Neural cell (in vitro differentiated cells): ENCODE measurements around the gene ERH. TPM values are rescaled to one million over a fixed set of nuclear protein-coding genes. Genes with fewer than 3 reads are reported as not detected.
"Not testable (repeated sequence)": the region's sequence is repeated elsewhere in the genome, so short reads cannot be mapped to it uniquely, and the experiment has no call there.

ENCODE experiments used
- H2AFZ ChIP-seq: fragments of 200-600, 300-800 bp; sonication (generic), shearing (Covaris generic); 2 replicates; pipeline ENCODE4 v1.6.0; 2014; ENCODE audit warnings: low read depth, mild to moderate bottlenecking, antibody characterized with exemption, low read length, moderate library complexity
- H3F3A ChIP-seq: fragments of 200-600 bp; shearing (Covaris generic); 2 replicates; pipeline ENCODE4 v1.6.1; 2016; ENCODE audit warnings: mild to moderate bottlenecking, moderate library complexity, mixed read lengths, antibody characterized with exemption, low read length; ENCODE audit not compliant: insufficient read depth, poor library complexity, severe bottlenecking
- H3K27ac ChIP-seq: fragments of 200-600, 300-800 bp; sonication (generic), shearing (Covaris generic); 2 replicates; pipeline ENCODE4 v1.5.1; 2014; ENCODE audit warnings: mild to moderate bottlenecking, low read length, moderate library complexity
- H3K27me3 ChIP-seq: fragments of 300-800, 200-600 bp; sonication (generic), shearing (Covaris generic); 2 replicates; pipeline ENCODE4 v1.6.0; 2014; ENCODE audit warnings: mild to moderate bottlenecking, low read depth, low read length, moderate library complexity; ENCODE audit not compliant: insufficient read depth
- H3K36me3 ChIP-seq: fragments of 300-800, 200-600 bp; sonication (generic), shearing (Covaris generic); 2 replicates; pipeline ENCODE4 v1.5.1; 2014; ENCODE audit warnings: mild to moderate bottlenecking, antibody characterized with exemption, low read length, moderate library complexity; ENCODE audit not compliant: insufficient read depth
- H3K4me2 ChIP-seq: fragments of 300-800, 200-600 bp; sonication (generic), shearing (Covaris generic); 2 replicates; pipeline ENCODE4 v1.6.0; 2014; ENCODE audit warnings: mild to moderate bottlenecking, low read length
- H3K4me3 ChIP-seq: fragments of 300-800, 200-600 bp; sonication (generic), shearing (Covaris generic); 2 replicates; pipeline ENCODE4 v1.5.1; 2014; ENCODE audit warnings: mild to moderate bottlenecking, low read length, moderate library complexity
- H3K79me2 ChIP-seq: fragments of 200-600 bp; shearing (Covaris generic); replicated peaks from 2 replicates; pipeline ENCODE4 v1.6.0; 2014; ENCODE audit warnings: mild to moderate bottlenecking, low read length, moderate library complexity; ENCODE audit not compliant: insufficient read depth
- H3K9ac ChIP-seq: fragments of 300-800, 200-600 bp; sonication (generic), shearing (Covaris generic); 2 replicates; pipeline ENCODE4 v1.6.1; 2016; ENCODE audit warnings: mild to moderate bottlenecking, low read length, mixed read lengths
- H3K9me2 ChIP-seq: fragments of 200-600 bp; shearing (Covaris generic); 2 replicates; pipeline ENCODE4 v1.6.1; 2016; ENCODE audit warnings: mild to moderate bottlenecking, low read length, mixed read lengths; ENCODE audit not compliant: insufficient read depth
- H3K9me3 ChIP-seq: fragments of 200-600, 300-800 bp; sonication (generic), shearing (Covaris generic); 2 replicates; pipeline ENCODE4 v1.6.1; 2016; ENCODE audit warnings: mild to moderate bottlenecking, mixed run types, low read length, moderate library complexity, mixed read lengths
- H4K20me1 ChIP-seq: fragments of 200-600 bp; shearing (Covaris generic); 2 replicates; pipeline ENCODE4 v1.6.1; 2016; ENCODE audit warnings: mild to moderate bottlenecking, mixed run types; ENCODE audit not compliant: insufficient read depth
- EP300 ChIP-seq: fragments of 450-650 bp; conservative IDR thresholded peaks from 2 replicates; pipeline ENCODE4 v1.6.1; 2014; ENCODE audit warnings: antibody characterized with exemption, mild to moderate bottlenecking, moderate library complexity; ENCODE audit not compliant: poor library complexity, severe bottlenecking
- EZH2 ChIP-seq: fragments of 200-600, 300-800 bp; shearing (Covaris generic), sonication (generic); IDR thresholded peaks from 2 replicates; pipeline ENCODE4 v1.6.1; 2014; ENCODE audit warnings: antibody characterized with exemption, low read length, borderline replicate concordance, mild to moderate bottlenecking; ENCODE audit not compliant: insufficient read depth, poor library complexity, severe bottlenecking
- MXI1 ChIP-seq: fragments of 450-650 bp; conservative IDR thresholded peaks from 2 replicates; pipeline ENCODE4 v1.6.1; 2014; ENCODE audit warnings: antibody characterized with exemption, mild to moderate bottlenecking; ENCODE audit not compliant: poor library complexity, severe bottlenecking
- POLR2AphosphoS5 ChIP-seq: IDR thresholded peaks from 2 replicates; pipeline ENCODE4 v1.6.1; 2012
- RAD21 ChIP-seq: fragments of 450-650 bp; conservative IDR thresholded peaks from 2 replicates; pipeline ENCODE4 v1.6.1; 2014; ENCODE audit warnings: antibody characterized with exemption, mild to moderate bottlenecking, moderate library complexity
- SMC3 ChIP-seq: fragments of 450-650 bp; conservative IDR thresholded peaks from 2 replicates; pipeline ENCODE4 v1.6.1; 2014; ENCODE audit warnings: antibody characterized with exemption, mild to moderate bottlenecking, moderate library complexity; ENCODE audit not compliant: poor library complexity
- TAF1 ChIP-seq: IDR thresholded peaks from 2 replicates; pipeline ENCODE4 v1.6.1; 2012; ENCODE audit warnings: low read depth
- polyA plus RNA-seq: library from polyadenylated mRNA; depleted of rRNA; stranded (reverse); fragments of >200 nt; gene quantifications from 2 replicates; pipeline ENCODE4 v1.2.3, GENCODE V29; 2014
- TF ChIP-seq, protein P1 (sequence below): IDR thresholded peaks from 2 replicates; pipeline ENCODE4 v1.6.1; 2012; ENCODE audit warnings: borderline replicate concordance
- TF ChIP-seq, protein P2 (sequence below): fragments of 450-650 bp; IDR thresholded peaks from 2 replicates; pipeline ENCODE4 v1.5.1; 2014; ENCODE audit warnings: antibody characterized with exemption, mild to moderate bottlenecking, moderate library complexity; ENCODE audit not compliant: poor library complexity, severe bottlenecking

ERH gene
- polyA plus RNA-seq, 1 donor from 2014 or later, result 480 TPM

DNA sequence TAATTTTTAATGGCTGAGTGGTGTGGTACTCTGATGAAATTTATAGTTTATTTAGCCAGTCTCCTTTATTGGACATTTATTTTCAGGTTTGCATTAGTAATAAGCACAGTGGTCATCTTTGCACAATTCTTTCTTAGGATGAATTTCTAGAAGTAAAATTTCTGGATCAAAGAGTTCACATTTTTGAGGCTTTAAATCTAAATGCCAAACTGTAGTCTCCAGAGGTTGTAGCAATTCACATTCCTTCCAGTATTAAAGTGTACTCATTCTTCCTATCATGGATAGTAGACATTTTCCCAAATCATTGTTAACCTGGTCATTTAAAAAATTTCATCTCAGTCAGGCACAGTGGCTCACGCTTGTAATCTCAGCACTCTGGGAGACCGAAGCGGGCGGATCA, 25.2 kb upstream of the ERH start:
- Histone ChIP-seq H3K9ac (no peak overlapping the region), H3K27me3 (no peaks in the 10 kb centered on the region), H3K9me2 (no peaks in the 10 kb centered on the region), H4K20me1 (no peaks in the 10 kb centered on the region), H3K4me3 (no peak overlapping the region), H3K4me2 (no peak overlapping the region), H3K79me2 (no peaks in the 10 kb centered on the region), H3K27ac (no peak overlapping the region), H3F3A (no peaks in the 10 kb centered on the region), H3K36me3 (no peaks in the 10 kb centered on the region), H2AFZ (no peak overlapping the region), H3K9me3 (no peaks in the 10 kb centered on the region)
- TF ChIP-seq, protein P1, sequence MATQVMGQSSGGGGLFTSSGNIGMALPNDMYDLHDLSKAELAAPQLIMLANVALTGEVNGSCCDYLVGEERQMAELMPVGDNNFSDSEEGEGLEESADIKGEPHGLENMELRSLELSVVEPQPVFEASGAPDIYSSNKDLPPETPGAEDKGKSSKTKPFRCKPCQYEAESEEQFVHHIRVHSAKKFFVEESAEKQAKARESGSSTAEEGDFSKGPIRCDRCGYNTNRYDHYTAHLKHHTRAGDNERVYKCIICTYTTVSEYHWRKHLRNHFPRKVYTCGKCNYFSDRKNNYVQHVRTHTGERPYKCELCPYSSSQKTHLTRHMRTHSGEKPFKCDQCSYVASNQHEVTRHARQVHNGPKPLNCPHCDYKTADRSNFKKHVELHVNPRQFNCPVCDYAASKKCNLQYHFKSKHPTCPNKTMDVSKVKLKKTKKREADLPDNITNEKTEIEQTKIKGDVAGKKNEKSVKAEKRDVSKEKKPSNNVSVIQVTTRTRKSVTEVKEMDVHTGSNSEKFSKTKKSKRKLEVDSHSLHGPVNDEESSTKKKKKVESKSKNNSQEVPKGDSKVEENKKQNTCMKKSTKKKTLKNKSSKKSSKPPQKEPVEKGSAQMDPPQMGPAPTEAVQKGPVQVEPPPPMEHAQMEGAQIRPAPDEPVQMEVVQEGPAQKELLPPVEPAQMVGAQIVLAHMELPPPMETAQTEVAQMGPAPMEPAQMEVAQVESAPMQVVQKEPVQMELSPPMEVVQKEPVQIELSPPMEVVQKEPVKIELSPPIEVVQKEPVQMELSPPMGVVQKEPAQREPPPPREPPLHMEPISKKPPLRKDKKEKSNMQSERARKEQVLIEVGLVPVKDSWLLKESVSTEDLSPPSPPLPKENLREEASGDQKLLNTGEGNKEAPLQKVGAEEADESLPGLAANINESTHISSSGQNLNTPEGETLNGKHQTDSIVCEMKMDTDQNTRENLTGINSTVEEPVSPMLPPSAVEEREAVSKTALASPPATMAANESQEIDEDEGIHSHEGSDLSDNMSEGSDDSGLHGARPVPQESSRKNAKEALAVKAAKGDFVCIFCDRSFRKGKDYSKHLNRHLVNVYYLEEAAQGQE, result no peak
- TF ChIP-seq RAD21 (no peak), EP300 (no peak), MXI1 (no peak), EZH2 (no peak), TAF1 (no peak), POLR2AphosphoS5 (no peak), SMC3 (no peak)
- TF ChIP-seq, protein P2, sequence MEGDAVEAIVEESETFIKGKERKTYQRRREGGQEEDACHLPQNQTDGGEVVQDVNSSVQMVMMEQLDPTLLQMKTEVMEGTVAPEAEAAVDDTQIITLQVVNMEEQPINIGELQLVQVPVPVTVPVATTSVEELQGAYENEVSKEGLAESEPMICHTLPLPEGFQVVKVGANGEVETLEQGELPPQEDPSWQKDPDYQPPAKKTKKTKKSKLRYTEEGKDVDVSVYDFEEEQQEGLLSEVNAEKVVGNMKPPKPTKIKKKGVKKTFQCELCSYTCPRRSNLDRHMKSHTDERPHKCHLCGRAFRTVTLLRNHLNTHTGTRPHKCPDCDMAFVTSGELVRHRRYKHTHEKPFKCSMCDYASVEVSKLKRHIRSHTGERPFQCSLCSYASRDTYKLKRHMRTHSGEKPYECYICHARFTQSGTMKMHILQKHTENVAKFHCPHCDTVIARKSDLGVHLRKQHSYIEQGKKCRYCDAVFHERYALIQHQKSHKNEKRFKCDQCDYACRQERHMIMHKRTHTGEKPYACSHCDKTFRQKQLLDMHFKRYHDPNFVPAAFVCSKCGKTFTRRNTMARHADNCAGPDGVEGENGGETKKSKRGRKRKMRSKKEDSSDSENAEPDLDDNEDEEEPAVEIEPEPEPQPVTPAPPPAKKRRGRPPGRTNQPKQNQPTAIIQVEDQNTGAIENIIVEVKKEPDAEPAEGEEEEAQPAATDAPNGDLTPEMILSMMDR, result no peak

DNA sequence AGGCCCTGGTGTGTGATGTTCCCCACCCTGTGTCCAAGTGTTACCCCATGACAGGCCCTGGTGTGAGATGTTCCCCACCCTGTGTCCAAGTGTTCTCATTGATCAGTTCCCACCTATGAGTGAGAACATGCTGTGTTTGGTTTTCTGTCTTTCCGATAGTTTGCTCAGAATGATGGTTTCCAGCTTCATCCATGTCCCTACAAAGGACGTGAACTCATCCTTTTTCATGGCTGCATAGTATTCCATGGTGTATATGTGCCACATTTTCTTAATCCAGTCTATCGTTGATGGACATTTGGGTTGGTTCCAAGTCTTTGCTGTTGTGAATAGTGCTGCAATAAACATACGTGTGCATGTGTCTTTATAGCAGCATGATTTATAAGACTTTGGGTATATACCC, 18.0 kb upstream of the ERH start:
- not testable (repeated sequence) for H3K79me2 ChIP-seq, H4K20me1 ChIP-seq, H3K36me3 ChIP-seq, H3K27me3 ChIP-seq, H3K27ac ChIP-seq, H2AFZ ChIP-seq, H3K9me2 ChIP-seq, H3K4me2 ChIP-seq, H3K9me3 ChIP-seq, H3K9ac ChIP-seq, H3F3A ChIP-seq, H3K4me3 ChIP-seq

DNA sequence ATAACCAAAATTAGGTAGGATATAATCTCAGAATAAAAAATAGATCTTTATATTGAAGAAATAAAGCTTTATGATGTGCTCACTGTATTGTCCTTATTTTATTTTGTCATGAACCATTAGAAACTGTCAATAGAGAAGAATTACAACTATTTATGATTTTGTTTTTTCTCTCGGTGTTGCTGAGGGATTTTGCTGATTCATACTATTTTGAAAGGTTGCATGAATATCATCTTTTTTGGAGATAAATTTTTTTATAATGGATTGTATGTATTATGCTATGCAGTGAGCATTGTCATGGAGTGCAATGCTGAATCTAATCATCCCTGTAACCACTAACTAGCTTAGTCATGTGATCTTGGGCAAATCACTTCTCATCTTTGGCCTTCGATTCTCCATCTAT, 15.4 kb upstream of the ERH start:
- Histone ChIP-seq H2AFZ (no peak overlapping the region), H3K4me3 (no peak overlapping the region), H4K20me1 (no peaks in the 10 kb centered on the region), H3K27me3 (no peaks in the 10 kb centered on the region), H3K9ac (no peak overlapping the region), H3K36me3 (no peaks in the 10 kb centered on the region), H3K9me3 (no peaks in the 10 kb centered on the region), H3K4me2 (no peak overlapping the region), H3K9me2 (no peaks in the 10 kb centered on the region), H3K79me2 (peaks cover 28% of the 10 kb centered on the region), H3F3A (no peaks in the 10 kb centered on the region), H3K27ac (no peak overlapping the region)
- TF ChIP-seq, protein P1, result no peak
- TF ChIP-seq TAF1 (no peak), EZH2 (no peak), SMC3 (no peak), POLR2AphosphoS5 (no peak), RAD21 (no peak), EP300 (no peak), MXI1 (no peak)
- TF ChIP-seq, protein P2, result no peak
